Endothelial cell of umbilical vein (primary cell): Measurements from ENCODE around the gene C1QB. TPM values are rescaled to one million over a fixed set of nuclear protein-coding genes. Genes with fewer than 3 reads are reported as not detected.

Experiments
- BruUV-seq: library from RNA; stranded (reverse); fragments of 400-500 nt; replicated peaks from 2 replicates; lab custom pipeline; 2021; lab: Mats Ljungman, UMichigan
- CTCF ChIA-PET: fragments of 300-600, 350-600 bp; sonication (Branson Sonifier 250); formaldehyde crosslinking; loops from one replicate; lab custom pipeline; 2021; ENCODE audit warnings: antibody characterized with exemption, inconsistent platforms; lab: Charles Lee
- POLR2A ChIA-PET: fragments of 300-600, 350-600 bp; sonication (Branson Sonifier 250); formaldehyde crosslinking; loops from one replicate; lab custom pipeline; 2021; ENCODE audit warnings: antibody characterized with exemption, inconsistent platforms; lab: Charles Lee
- DNase-seq: peaks from one replicate; pipeline ENCODE4 v3.0.0-alpha.2; 2011; ENCODE audit warnings: low read depth, low spot score
- FAIRE-seq: peaks from 2 replicates; lab custom pipeline; 2011; peaks lifted over from hg19 to GRCh38; lab: Jason Lieb, UNC
- H2AFZ ChIP-seq: 2 replicates; pipeline ENCODE4 v1.6.0; 2012; ENCODE audit warnings: low read depth, low read length, control low read depth, inconsistent platforms
- H3K27ac ChIP-seq: 2 replicates; pipeline ENCODE4 v1.5.1; 2011; ENCODE audit warnings: low read depth, mild to moderate bottlenecking, control low read depth, low read length, moderate library complexity; ENCODE audit not compliant: insufficient read depth
- H3K27me3 ChIP-seq, 2 experiments: 2 replicates each; pipeline versions ENCODE4 v1.6.0 to v1.6.1; 2011; ENCODE audit warnings: low read length in 2 of 2, mixed read lengths in 1 of 2; ENCODE audit not compliant: control insufficient read depth in 2 of 2, insufficient read depth in 2 of 2
- H3K36me3 ChIP-seq, 2 experiments: 2 replicates in 1 of 2; 3 replicates in 1 of 2; pipeline ENCODE4 v1.5.1; 2011; ENCODE audit warnings: low read length in 2 of 2, mild to moderate bottlenecking in 1 of 2, moderate library complexity in 1 of 2; ENCODE audit not compliant: control insufficient read depth in 2 of 2, insufficient read depth in 2 of 2; ENCODE audit errors: extremely low read depth in 1 of 2
- H3K4me1 ChIP-seq: 3 replicates; pipeline ENCODE4 v1.5.1; 2011; ENCODE audit warnings: mild to moderate bottlenecking, low read length; ENCODE audit not compliant: control insufficient read depth, insufficient read depth; ENCODE audit errors: extremely low read depth
- H3K4me2 ChIP-seq: 2 replicates; pipeline ENCODE4 v1.6.1; 2011; ENCODE audit warnings: low read length, control low read depth, mixed read lengths; ENCODE audit not compliant: insufficient read depth
- H3K4me3 ChIP-seq, 3 experiments: fragments of 200-600 bp in 1 of 3; sonication (generic), shearing (Covaris generic) in 1 of 3; replicated peaks in 1 of 3; 2 replicates each; pipeline ENCODE4 v1.5.1; 2011 to 2016; ENCODE audit warnings: control low read depth in 3 of 3, low read length in 3 of 3, mild to moderate bottlenecking in 2 of 3, inconsistent platforms in 1 of 3, low read depth in 1 of 3, moderate library complexity in 1 of 3; ENCODE audit not compliant: insufficient read depth in 1 of 3
- H3K79me2 ChIP-seq: 2 replicates; pipeline ENCODE4 v1.6.0; 2012; ENCODE audit warnings: low read length, inconsistent platforms; ENCODE audit not compliant: control insufficient read depth, insufficient read depth
- H3K9ac ChIP-seq: replicated peaks from 2 replicates; pipeline ENCODE3; 2011; ENCODE audit warnings: low read length, control low read depth; ENCODE audit not compliant: insufficient read depth; ENCODE audit errors: extremely low read depth
- H3K9me1 ChIP-seq: replicated peaks from 3 replicates; pipeline ENCODE4 v1.6.0; 2011; ENCODE audit warnings: mild to moderate bottlenecking, low read length; ENCODE audit not compliant: control insufficient read depth, insufficient read depth; ENCODE audit errors: extremely low read depth
- H3K9me3 ChIP-seq: replicated peaks from 2 replicates; pipeline ENCODE4 v1.5.1; 2012; ENCODE audit warnings: low read length, inconsistent platforms; ENCODE audit not compliant: control insufficient read depth, insufficient read depth
- H4K20me1 ChIP-seq: replicated peaks from 2 replicates; pipeline ENCODE3; 2011; ENCODE audit warnings: mild to moderate bottlenecking, low read length; ENCODE audit not compliant: control insufficient read depth, insufficient read depth; ENCODE audit errors: extremely low read depth
- EZH2 ChIP-seq: IDR thresholded peaks from 2 replicates; pipeline ENCODE4 v1.6.1; 2012; ENCODE audit warnings: borderline replicate concordance, low read depth, mild to moderate bottlenecking, moderate library complexity, low read length, inconsistent platforms; ENCODE audit not compliant: severe bottlenecking
- FOS ChIP-seq: IDR thresholded peaks from 2 replicates; pipeline ENCODE4 v1.6.1; 2011; ENCODE audit warnings: mild to moderate bottlenecking, low read length, moderate library complexity, borderline replicate concordance; ENCODE audit not compliant: insufficient read depth
- GATA2 ChIP-seq: IDR thresholded peaks from 2 replicates; pipeline ENCODE4 v1.7.0; 2011; ENCODE audit warnings: low read depth, mild to moderate bottlenecking, moderate library complexity, mixed read lengths, low read length; ENCODE audit not compliant: insufficient read length, insufficient read depth
- JUN ChIP-seq: IDR thresholded peaks from 2 replicates; pipeline ENCODE4 v1.6.1; 2011; ENCODE audit warnings: borderline replicate concordance, low read depth; ENCODE audit not compliant: insufficient read length, insufficient read depth
- MYC ChIP-seq: IDR thresholded peaks from one replicate; pipeline ENCODE4 v1.6.1; 2011; ENCODE audit warnings: mild to moderate bottlenecking, low read depth, low read length
- POLR2A ChIP-seq: IDR thresholded peaks from 2 replicates; pipeline ENCODE4 v1.6.1; 2012; ENCODE audit warnings: low read depth, mild to moderate bottlenecking, control low read depth, low read length
- POLR2AphosphoS5 ChIP-seq: IDR thresholded peaks from 2 replicates; pipeline ENCODE4 v1.6.1; 2012; ENCODE audit warnings: low read depth, mild to moderate bottlenecking, control low read depth, low read length, moderate library complexity; ENCODE audit not compliant: insufficient read depth
- dilution Hi-C: fragments of 300-500 bp; cut with MboI; formaldehyde crosslinking; loops from one replicate; pipeline ENCODE4 v1.15.0; 2019; ENCODE audit warnings: low sequenced_read_pairs; ENCODE audit not compliant: extremely low pct_ligation_motif_present
- intact Hi-C: fragments of 100-400 bp; cut with micrococcal nuclease; formaldehyde crosslinking; loops from one replicate; pipeline ENCODE4 v1.10.0; 2022
- polyA plus RNA-seq, 4 experiments: library from polyadenylated mRNA; depleted of rRNA in 3 of 4; stranded (reverse) in 3 of 4; unstranded in 1 of 4; fragments of >200 nt; gene quantifications; 2 replicates each; pipeline versions ENCODE4 v1.2.1 to v1.2.3, GENCODE V29; 2011 to 2012; ENCODE audit warnings: missing spikeins in 1 of 4
- total RNA-seq: library from RNA; stranded (reverse); gene quantifications from 2 replicates; pipeline ENCODE4 v1.2.3, GENCODE V29; 2021
- TF ChIP-seq, protein P1 (sequence below): IDR thresholded peaks from 2 replicates; pipeline ENCODE4 v1.6.1; 2011; ENCODE audit not compliant: insufficient read depth, insufficient read length
- TF ChIP-seq, protein P2 (sequence below), 2 donors: IDR thresholded peaks; 1 replicate in 1 of 2; 2 replicates in 1 of 2; pipeline ENCODE4 v1.5.1; 2011; ENCODE audit warnings: low read length in 2 of 2, mild to moderate bottlenecking in 2 of 2, moderate library complexity in 2 of 2, control low read depth in 1 of 2, inconsistent platforms in 1 of 2, low read depth in 1 of 2; ENCODE audit not compliant: insufficient read depth in 1 of 2; ENCODE audit errors: extremely low read depth in 1 of 2

The C1QB gene
- total and polyA plus RNA-seq, 2 donors (not counting 3 experiments of a cell fraction or from before 2014, with no cell fraction given): not detected

DNA sequence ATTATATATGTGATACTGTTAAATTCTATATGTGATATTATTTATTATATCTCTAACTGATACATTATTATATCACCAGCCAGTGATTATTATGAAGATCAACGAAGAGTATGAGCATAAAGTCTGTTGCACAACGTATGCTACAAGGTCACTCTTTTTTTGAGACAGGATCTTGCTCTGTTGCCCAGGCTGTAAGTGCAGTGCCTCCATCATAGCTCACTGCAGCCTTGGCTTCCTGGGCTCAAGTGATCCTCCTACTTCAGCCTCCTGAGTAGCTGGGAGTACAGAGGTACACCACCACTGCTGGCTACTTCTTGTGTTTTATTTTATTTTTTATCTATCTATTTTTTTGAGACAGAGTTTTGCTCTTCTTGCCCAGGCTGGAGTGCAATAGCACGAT lies 43.6 kb downstream of the C1QB start:
- Histone ChIP-seq H4K20me1 (no peaks in the 10 kb centered on the region), H3K27ac (no peak overlapping the region), H3K9me3 (no peaks in the 10 kb centered on the region), H3K9ac (no peak overlapping the region), H3K4me1 (no peaks in the 10 kb centered on the region), H3K79me2 (no peaks in the 10 kb centered on the region), H3K36me3 (no peaks in the 10 kb centered on the region), H3K9me1 (no peaks in the 10 kb centered on the region), H3K27me3 (no peaks in the 10 kb centered on the region), H2AFZ (no peak overlapping the region), H3K4me3 (no peak overlapping the region), H3K4me2 (no peak overlapping the region)
- ChIA-PET CTCF (no interaction called here), POLR2A (no interaction called here)
- DNase-seq: no peak
- no TSS peak for BruUV-seq
- TF ChIP-seq GATA2 (no peak), POLR2A (no peak), POLR2AphosphoS5 (no peak), EZH2 (no peak), JUN (no peak), MYC (no peak), FOS (no peak)
- TF ChIP-seq, protein P1, sequence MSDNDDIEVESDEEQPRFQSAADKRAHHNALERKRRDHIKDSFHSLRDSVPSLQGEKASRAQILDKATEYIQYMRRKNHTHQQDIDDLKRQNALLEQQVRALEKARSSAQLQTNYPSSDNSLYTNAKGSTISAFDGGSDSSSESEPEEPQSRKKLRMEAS: no peak
- TF ChIP-seq, protein P2, sequence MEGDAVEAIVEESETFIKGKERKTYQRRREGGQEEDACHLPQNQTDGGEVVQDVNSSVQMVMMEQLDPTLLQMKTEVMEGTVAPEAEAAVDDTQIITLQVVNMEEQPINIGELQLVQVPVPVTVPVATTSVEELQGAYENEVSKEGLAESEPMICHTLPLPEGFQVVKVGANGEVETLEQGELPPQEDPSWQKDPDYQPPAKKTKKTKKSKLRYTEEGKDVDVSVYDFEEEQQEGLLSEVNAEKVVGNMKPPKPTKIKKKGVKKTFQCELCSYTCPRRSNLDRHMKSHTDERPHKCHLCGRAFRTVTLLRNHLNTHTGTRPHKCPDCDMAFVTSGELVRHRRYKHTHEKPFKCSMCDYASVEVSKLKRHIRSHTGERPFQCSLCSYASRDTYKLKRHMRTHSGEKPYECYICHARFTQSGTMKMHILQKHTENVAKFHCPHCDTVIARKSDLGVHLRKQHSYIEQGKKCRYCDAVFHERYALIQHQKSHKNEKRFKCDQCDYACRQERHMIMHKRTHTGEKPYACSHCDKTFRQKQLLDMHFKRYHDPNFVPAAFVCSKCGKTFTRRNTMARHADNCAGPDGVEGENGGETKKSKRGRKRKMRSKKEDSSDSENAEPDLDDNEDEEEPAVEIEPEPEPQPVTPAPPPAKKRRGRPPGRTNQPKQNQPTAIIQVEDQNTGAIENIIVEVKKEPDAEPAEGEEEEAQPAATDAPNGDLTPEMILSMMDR (IDR thresholded peaks at IDR 0.05; ENCODE audit: extremely low read depth in 1 of 2, insufficient read depth in 1 of 2, low read depth in 1 of 2, low read length in 2 of 2): no peak
- dilution Hi-C loops (no loop called here), intact Hi-C loops (no loop called here)
- FAIRE-seq: no peak
